PFSK-1 (cell line): ENCODE data around the gene ENTHD1.

ENCODE experiments used
- FOXP2 ChIP-seq: optimal IDR thresholded peaks from 2 replicates; pipeline ENCODE3; 2011; ENCODE audit warnings: borderline replicate concordance, control low read depth, inconsistent platforms; ENCODE audit not compliant: insufficient read depth; ENCODE audit errors: extremely low read length, extremely low read depth
- POLR2AphosphoS5 ChIP-seq: IDR thresholded peaks from 2 replicates; pipeline ENCODE4 v1.6.1; 2012; ENCODE audit warnings: low read depth, mild to moderate bottlenecking, control low read depth, low read length, moderate library complexity
- SIN3A ChIP-seq: IDR thresholded peaks from 2 replicates; pipeline ENCODE4 v1.6.1; 2012; ENCODE audit warnings: mild to moderate bottlenecking, low read length, moderate library complexity, borderline replicate concordance; ENCODE audit not compliant: insufficient read depth
- TAF1 ChIP-seq: IDR thresholded peaks from 2 replicates; pipeline ENCODE4 v1.6.1; 2012; ENCODE audit warnings: low read length, control low read depth, borderline replicate concordance; ENCODE audit not compliant: insufficient read depth
- TF ChIP-seq, protein P1 (sequence below), 2 experiments: IDR thresholded peaks; 2 replicates each; pipeline versions ENCODE4 v1.6.1 to v1.8.0; 2011 to 2012; ENCODE audit warnings: low read depth in 2 of 2, low read length in 2 of 2, control low read depth in 1 of 2, inconsistent platforms in 1 of 2, mild to moderate bottlenecking in 1 of 2, moderate library complexity in 1 of 2; ENCODE audit not compliant: insufficient read depth in 1 of 2

ENTHD1 gene

DNA sequence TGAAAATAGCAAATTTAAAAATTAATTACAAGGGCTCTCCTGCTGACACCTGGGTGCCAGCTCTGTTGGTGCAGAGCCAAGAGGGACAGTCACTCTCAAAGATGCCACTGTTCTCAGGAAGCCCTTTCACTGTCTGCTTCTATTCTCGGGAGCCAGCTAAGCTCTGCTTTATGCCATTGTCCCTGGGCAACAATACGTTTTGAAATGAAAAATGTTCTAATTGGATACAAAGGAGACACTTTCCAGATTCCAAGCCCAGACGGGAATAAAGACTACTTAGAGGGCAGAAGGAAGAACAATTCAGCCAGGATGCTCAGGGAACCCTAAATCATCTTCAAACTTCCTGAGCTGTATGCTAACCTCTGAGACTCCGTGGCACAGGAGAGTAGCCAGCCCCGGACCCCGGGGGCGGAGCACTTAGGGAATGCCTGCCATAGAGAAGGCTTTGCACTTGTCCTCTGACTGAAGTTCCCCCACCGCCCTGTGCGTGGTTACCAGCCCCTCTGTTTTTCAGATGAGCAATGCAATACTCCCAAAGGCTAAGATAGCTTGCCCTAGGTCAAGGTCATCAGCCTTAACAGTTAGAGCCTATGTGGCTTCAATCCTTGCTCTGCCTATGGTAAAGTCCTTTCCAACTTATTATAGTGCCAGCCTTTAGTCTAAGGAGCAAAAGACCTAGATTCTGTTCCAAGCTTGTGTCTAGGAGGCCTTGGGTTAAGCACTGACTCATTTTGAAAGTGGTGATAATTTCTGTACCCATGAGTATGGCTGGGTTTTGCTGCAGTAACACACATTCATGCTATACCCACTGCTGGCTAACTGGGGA is 172.1 kb downstream of the ENTHD1 start:
- TF ChIP-seq, protein P1, sequence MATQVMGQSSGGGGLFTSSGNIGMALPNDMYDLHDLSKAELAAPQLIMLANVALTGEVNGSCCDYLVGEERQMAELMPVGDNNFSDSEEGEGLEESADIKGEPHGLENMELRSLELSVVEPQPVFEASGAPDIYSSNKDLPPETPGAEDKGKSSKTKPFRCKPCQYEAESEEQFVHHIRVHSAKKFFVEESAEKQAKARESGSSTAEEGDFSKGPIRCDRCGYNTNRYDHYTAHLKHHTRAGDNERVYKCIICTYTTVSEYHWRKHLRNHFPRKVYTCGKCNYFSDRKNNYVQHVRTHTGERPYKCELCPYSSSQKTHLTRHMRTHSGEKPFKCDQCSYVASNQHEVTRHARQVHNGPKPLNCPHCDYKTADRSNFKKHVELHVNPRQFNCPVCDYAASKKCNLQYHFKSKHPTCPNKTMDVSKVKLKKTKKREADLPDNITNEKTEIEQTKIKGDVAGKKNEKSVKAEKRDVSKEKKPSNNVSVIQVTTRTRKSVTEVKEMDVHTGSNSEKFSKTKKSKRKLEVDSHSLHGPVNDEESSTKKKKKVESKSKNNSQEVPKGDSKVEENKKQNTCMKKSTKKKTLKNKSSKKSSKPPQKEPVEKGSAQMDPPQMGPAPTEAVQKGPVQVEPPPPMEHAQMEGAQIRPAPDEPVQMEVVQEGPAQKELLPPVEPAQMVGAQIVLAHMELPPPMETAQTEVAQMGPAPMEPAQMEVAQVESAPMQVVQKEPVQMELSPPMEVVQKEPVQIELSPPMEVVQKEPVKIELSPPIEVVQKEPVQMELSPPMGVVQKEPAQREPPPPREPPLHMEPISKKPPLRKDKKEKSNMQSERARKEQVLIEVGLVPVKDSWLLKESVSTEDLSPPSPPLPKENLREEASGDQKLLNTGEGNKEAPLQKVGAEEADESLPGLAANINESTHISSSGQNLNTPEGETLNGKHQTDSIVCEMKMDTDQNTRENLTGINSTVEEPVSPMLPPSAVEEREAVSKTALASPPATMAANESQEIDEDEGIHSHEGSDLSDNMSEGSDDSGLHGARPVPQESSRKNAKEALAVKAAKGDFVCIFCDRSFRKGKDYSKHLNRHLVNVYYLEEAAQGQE (IDR thresholded peaks at IDR 0.05; ENCODE audit: insufficient read depth in 1 of 2, low read depth in 2 of 2, low read length in 2 of 2), result no peak
- TF ChIP-seq POLR2AphosphoS5, result no peak

DNA sequence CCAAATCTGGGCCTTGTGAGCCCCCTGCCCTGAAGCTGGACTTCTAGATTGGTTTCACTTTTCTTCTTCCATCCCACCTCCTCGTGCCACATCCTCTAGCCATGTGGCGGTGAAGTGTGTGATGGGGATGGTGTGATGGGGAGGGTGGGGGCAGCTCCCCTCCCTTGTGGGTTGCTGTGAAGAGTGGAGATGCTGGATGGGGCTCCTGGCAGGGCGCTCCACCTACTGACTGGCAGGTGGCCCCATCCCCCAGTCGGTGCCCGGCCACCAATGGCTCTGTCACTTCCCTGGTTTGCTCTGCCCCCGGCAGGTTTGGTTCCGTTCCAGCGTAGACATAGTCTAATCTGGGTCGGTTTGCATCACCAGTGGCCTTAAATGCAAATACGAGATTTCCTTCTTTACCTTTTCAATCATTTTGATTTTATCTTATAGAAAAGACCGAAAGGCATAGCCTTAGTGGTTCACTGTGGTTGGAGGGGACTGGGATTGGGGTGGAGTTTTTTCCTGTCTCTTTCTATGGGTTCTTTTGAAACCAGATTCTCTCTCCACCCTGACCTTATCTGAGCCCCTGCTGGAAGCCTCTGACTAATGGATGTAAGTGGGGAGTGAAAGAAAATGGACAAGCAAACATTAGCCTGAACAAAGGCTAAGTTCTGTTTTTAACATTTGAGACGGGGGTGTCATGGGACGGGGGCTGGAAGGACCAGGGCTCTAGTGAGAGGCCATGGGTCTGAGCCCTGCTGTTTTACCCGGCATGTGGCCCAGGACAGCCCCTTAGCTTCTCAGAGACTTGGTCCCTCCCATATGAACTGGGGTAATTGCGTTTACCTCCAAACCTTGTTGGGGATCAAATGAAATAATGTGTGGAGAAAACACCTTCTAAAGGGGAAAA is 173.8 kb downstream of the ENTHD1 start:
- TF ChIP-seq, protein P1 (IDR thresholded peaks at IDR 0.05; ENCODE audit: insufficient read depth in 1 of 2, low read depth in 2 of 2, low read length in 2 of 2), result no peak
- TF ChIP-seq FOXP2 (no peak), TAF1 (no peak), SIN3A (no peak), POLR2AphosphoS5 (no peak)

DNA sequence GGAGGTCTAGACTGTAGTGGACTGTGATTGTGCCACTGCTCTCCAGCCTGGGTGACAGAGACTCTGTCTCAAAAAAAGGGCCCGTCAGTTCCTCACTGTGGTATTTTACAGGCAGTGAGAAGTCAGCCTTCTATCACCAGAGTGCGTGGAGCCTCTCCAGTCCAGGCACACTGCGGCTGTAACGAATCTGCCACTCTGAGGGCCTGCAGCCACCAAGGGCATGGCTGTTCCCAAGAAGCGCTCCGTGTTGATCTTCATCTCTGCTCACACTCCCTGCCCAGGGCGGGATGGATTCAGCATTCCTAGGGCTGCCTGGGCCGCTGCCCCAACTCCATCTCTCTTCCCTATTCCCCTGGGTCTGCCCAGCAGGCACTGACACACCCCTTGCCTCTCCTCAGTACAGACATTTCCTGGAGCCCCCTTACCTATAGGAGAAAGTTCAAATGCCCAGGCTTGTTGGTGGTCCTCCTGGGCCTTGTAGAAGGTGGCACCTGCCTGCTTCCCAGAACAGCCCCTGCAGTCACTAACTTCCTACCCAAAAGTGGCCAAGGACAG is 174.6 kb downstream of the ENTHD1 start:
- no peak for TF ChIP-seq FOXP2
- no peak for TF ChIP-seq SIN3A
- TF ChIP-seq POLR2AphosphoS5, result no peak
- TF ChIP-seq TAF1, result no peak
- TF ChIP-seq, protein P1 (IDR thresholded peaks at IDR 0.05; ENCODE audit: insufficient read depth in 1 of 2, low read depth in 2 of 2, low read length in 2 of 2), result no peak

DNA sequence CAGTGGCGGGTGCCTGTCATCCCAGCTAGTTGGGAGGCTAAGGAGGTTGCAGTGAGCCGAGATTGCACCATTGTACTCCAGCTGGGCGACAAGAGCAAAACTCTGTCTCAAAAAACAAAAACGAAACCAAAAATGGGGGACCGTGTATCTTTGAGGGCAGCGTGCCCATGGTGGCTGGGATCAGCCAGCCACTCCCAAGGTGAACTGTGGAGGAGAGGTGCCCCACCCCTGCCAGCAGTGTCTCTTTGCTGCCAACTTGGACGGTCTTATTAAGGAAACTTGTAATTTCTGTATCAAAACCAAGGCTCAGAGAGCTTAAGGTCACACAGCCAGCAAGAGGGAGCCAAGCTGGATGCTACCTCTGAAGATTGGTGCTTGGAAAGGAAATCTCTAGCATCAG is 175.4 kb downstream of the ENTHD1 start:
- no peak for TF ChIP-seq POLR2AphosphoS5
- TF ChIP-seq FOXP2, result no peak
- TF ChIP-seq, protein P1 (IDR thresholded peaks at IDR 0.05; ENCODE audit: insufficient read depth in 1 of 2, low read depth in 2 of 2, low read length in 2 of 2), result no peak
- TF ChIP-seq TAF1, result no peak
- no peak for TF ChIP-seq SIN3A
